ENCODE measurements around the gene TMEM218. TPM values are rescaled to one million over a fixed set of nuclear protein-coding genes. Genes with fewer than 3 reads are reported as not detected.

The TMEM218 gene
- total RNA-seq, 2 experiments from 2014 or later, result 12.8 to 14.8 TPM

GRCh38 chr11:125146232-125146631 lies 34.8 kb upstream of the TMEM218 start:
- Mint-ChIP-seq H3K9me3 (no peaks in the 10 kb centered on the region), H3K27ac (no peak overlapping the region), H3K4me1 (ENCODE audit: low read depth) (peaks cover 4% of the 10 kb centered on the region), H3K4me3 (no peak overlapping the region), H3K36me3 (no peaks in the 10 kb centered on the region), H3K27me3 (peaks cover 8% of the 10 kb centered on the region)
- CTCF ChIA-PET, result no interaction called here
- DNase-seq, result no peak
- POLR2A ChIA-PET, result no interaction called here
- intact Hi-C loops (cut with micrococcal nuclease), result loop anchor here (10.0 kb wide), 1 partner anchor 271 kb away; no protein-coding TSS in a partner anchor

GRCh38 chr11:125141686-125142535 lies 30.5 kb upstream of the TMEM218 start:
- Mint-ChIP-seq H3K27me3 (peaks cover 21% of the 10 kb centered on the region), H3K36me3 (no peaks in the 10 kb centered on the region), H3K9me3 (no peaks in the 10 kb centered on the region), H3K27ac (no peak overlapping the region), H3K4me3 (no peak overlapping the region), H3K4me1 (ENCODE audit: low read depth) (peaks cover 4% of the 10 kb centered on the region)
- DNase-seq, result peak; percentile 62
- ChIA-PET CTCF (interaction anchor here (0.6 to 5.4 kb wide), 47 partner anchors 8 to 473 kb away, joined by 3 to 66 read pairs (median 4); partner anchors contain the start of genes CCDC15, HEPACAM and TMEM218), POLR2A (no interaction called here)
- intact Hi-C loops (cut with micrococcal nuclease), result loop anchor here (1.0 to 10.0 kb wide), 3 partner anchors 50 to 267 kb away; no protein-coding TSS in a partner anchor

GRCh38 chr11:125141178-125141577 lies 29.8 kb upstream of the TMEM218 start:
- ChIA-PET POLR2A (no interaction called here), CTCF (interaction anchor here (0.8 to 5.4 kb wide), 22 partner anchors 8 to 304 kb away, joined by 3 to 66 read pairs (median 4); partner anchors contain the start of genes CCDC15 and TMEM218)
- H3K27ac Mint-ChIP-seq, result no peak overlapping the region
- H3K4me1 Mint-ChIP-seq (ENCODE audit: low read depth), result peaks cover 4% of the 10 kb centered on the region
- no peaks in the 10 kb centered on the region for H3K36me3 Mint-ChIP-seq
- H3K4me3 Mint-ChIP-seq, result no peak overlapping the region
- intact Hi-C loops (cut with micrococcal nuclease), result loop anchor here (1.0 to 10.0 kb wide), 3 partner anchors 49 to 266 kb away; no protein-coding TSS in a partner anchor
- H3K27me3 Mint-ChIP-seq, result peaks cover 22% of the 10 kb centered on the region
- no peak for DNase-seq
- H3K9me3 Mint-ChIP-seq, result no peaks in the 10 kb centered on the region

DNA sequence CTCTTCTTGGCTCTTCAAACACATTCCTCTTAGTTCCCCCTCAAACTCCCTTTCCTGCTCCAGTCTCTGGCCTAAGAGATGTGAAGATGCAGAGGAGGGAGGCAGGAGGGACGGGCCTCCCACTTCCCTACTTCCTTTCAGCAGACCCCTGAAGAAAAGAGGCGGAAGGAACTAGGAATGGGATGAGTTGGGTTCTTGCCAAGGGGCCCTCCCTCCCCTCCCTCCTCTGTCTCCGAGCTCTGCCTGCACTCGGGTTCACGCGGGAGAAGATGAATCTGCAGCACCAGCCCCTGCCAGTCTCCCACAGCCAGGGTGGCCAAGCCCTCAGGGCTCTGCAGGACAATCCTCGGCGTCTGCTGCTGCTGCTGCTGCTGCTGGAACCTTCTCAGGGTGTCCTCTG lies 28.8 kb upstream of the TMEM218 start:
- Mint-ChIP-seq H3K36me3 (no peaks in the 10 kb centered on the region), H3K9me3 (no peaks in the 10 kb centered on the region), H3K27ac (no peak overlapping the region), H3K4me3 (no peak overlapping the region), H3K27me3 (peaks cover 26% of the 10 kb centered on the region), H3K4me1 (ENCODE audit: low read depth) (peaks cover 4% of the 10 kb centered on the region)
- intact Hi-C loops (cut with micrococcal nuclease), result loop anchor here (5.0 to 10.0 kb wide), 2 partner anchors 48 to 265 kb away; no protein-coding TSS in a partner anchor
- ChIA-PET POLR2A (no interaction called here), CTCF (interaction anchor here (0.8 to 5.4 kb wide), 13 partner anchors 9 to 303 kb away, joined by 3 to 66 read pairs (median 6); partner anchors contain the start of gene TMEM218)
- DNase-seq, result no peak

GRCh38 chr11:125139778-125140177 lies 28.4 kb upstream of the TMEM218 start:
- CTCF ChIA-PET, result interaction anchor here (2.9 to 5.4 kb wide), 3 partner anchors 18 to 49 kb away, joined by 11 to 51 read pairs (median 34); partner anchors contain the start of gene TMEM218
- H3K9me3 Mint-ChIP-seq, result no peaks in the 10 kb centered on the region
- no peaks in the 10 kb centered on the region for H3K36me3 Mint-ChIP-seq
- POLR2A ChIA-PET, result no interaction called here
- H3K27ac Mint-ChIP-seq, result no peak overlapping the region
- H3K4me1 Mint-ChIP-seq (ENCODE audit: low read depth), result peaks cover 4% of the 10 kb centered on the region
- H3K4me3 Mint-ChIP-seq, result no peak overlapping the region
- DNase-seq, result no peak
- peaks cover 30% of the 10 kb centered on the region for H3K27me3 Mint-ChIP-seq
- intact Hi-C loops (cut with micrococcal nuclease), result loop anchor here (5.0 to 10.0 kb wide), 2 partner anchors 47 to 265 kb away; no protein-coding TSS in a partner anchor

DNA sequence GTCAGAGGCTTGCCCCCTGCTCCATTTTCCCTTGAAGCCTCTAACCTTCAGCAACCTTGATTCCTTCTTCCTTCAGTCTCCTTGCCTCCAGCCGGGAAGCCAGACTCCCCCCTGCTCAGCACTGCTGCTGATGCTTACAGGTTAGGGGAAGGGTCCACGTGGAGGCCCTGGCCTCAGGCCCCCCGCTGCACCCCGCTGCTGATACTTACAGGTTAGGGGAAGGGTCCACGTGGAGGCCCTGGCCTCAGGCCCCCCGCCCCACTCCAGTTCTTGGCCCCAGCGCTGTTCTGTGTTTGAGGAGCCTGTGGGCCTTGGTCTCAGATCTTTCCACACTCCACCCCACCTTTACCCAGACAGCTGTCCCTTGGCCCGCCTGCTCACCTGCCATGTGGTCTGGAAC lies 27.5 kb upstream of the TMEM218 start:
- DNase-seq, result no peak
- ChIA-PET CTCF (no interaction called here), POLR2A (no interaction called here)
- H3K27ac Mint-ChIP-seq, result no peak overlapping the region
- H3K4me3 Mint-ChIP-seq, result no peak overlapping the region
- intact Hi-C loops (cut with micrococcal nuclease), result no loop called here
- peaks cover 36% of the 10 kb centered on the region for H3K27me3 Mint-ChIP-seq
- no peaks in the 10 kb centered on the region for H3K36me3 Mint-ChIP-seq
- no peaks in the 10 kb centered on the region for H3K9me3 Mint-ChIP-seq
- peaks cover 4% of the 10 kb centered on the region for H3K4me1 Mint-ChIP-seq (ENCODE audit: low read depth)

DNA sequence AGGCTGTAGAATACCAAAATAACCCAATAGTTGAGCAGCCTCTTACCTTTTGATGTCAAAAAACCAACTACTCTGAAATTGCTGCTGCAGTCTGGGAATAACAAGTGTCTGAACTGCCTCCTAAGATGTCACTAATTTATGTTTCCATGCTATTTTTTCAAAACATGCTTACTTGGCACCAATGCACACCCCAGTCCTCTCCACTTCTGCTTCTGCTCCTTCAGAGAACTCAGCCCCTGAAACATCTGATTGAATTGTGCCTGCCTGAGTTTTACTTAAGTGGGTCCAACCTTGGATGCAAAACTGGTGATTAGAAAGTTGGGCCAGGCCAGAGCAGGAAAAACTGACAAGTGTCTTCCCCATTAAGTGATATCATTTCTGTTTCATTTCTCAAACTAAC lies 24.6 kb upstream of the TMEM218 start:
- no peak for DNase-seq
- Mint-ChIP-seq H3K27me3 (peaks cover 42% of the 10 kb centered on the region), H3K4me1 (ENCODE audit: low read depth) (no peaks in the 10 kb centered on the region), H3K4me3 (no peak overlapping the region), H3K27ac (no peak overlapping the region), H3K36me3 (no peaks in the 10 kb centered on the region), H3K9me3 (no peaks in the 10 kb centered on the region)
- POLR2A ChIA-PET, result no interaction called here
- intact Hi-C loops (cut with micrococcal nuclease), result no loop called here
- CTCF ChIA-PET, result no interaction called here

DNA sequence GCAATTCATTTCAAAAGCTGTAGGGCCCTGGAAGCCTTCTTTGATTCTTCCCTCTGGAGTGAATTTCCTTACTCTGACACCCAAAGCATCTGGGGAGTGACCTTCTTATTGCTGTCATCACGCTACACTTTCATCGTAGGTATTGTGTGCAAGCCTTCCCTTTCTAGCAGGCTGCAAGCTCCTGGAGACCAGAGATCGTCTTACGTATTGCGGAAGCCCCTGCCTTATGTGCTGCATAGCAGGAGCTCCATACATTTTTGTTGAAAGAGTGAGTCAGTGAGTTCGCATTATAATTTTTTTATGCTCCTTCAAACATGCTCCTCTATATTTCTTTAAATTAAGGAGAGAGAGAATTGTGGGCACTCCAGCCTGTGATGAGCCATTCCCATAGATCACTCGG lies 21.2 kb upstream of the TMEM218 start:
- H3K9me3 Mint-ChIP-seq, result no peaks in the 10 kb centered on the region
- H3K4me3 Mint-ChIP-seq, result no peak overlapping the region
- POLR2A ChIA-PET, result no interaction called here
- no peak overlapping the region for H3K27ac Mint-ChIP-seq
- H3K36me3 Mint-ChIP-seq, result no peaks in the 10 kb centered on the region
- no peaks in the 10 kb centered on the region for H3K4me1 Mint-ChIP-seq (ENCODE audit: low read depth)
- intact Hi-C loops (cut with micrococcal nuclease), result no loop called here
- DNase-seq, result no peak
- H3K27me3 Mint-ChIP-seq, result peaks cover 44% of the 10 kb centered on the region
- CTCF ChIA-PET, result interaction anchor here (1.9 kb wide), 1 partner anchor 9 kb away, joined by 9 read pairs; no protein-coding TSS in a partner anchor

DNA sequence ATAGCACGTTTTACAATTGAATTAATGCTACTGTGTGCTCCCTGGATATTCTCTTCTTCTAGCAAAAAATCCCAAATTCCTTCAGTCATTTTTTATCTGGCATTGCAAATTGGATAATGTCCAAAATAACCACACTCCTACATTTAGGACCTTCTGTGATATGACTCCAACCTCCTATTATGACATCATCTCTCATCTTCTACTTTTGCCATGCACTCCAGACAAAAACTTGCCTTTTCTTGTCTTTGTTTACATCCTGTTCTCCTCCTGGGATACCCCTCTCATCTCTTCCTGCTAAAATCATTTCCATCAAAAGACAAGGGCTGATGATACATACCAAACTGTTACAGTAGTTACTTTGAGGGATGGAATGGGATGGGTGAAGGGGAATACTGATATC lies 20.6 kb upstream of the TMEM218 start:
- H3K27ac Mint-ChIP-seq, result no peak overlapping the region

GRCh38 chr11:125129316-125129993 lies 18.0 kb upstream of the TMEM218 start:
- Mint-ChIP-seq H3K27me3 (peaks cover 40% of the 10 kb centered on the region), H3K4me1 (ENCODE audit: low read depth) (no peaks in the 10 kb centered on the region), H3K36me3 (no peaks in the 10 kb centered on the region), H3K4me3 (no peak overlapping the region), H3K9me3 (no peaks in the 10 kb centered on the region), H3K27ac (no peak overlapping the region)
- POLR2A ChIA-PET, result no interaction called here
- CTCF ChIA-PET, result interaction anchor here (1.3 kb wide), 1 partner anchor 13 kb away, joined by 4 read pairs; no protein-coding TSS in a partner anchor
- no peak for DNase-seq
- intact Hi-C loops (cut with micrococcal nuclease), result no loop called here

More for the DNA sequence above, 20.6 kb upstream of the TMEM218 start:
- Mint-ChIP-seq H3K4me3 (no peak overlapping the region), H3K36me3 (no peaks in the 10 kb centered on the region), H3K27me3 (peaks cover 44% of the 10 kb centered on the region), H3K4me1 (ENCODE audit: low read depth) (no peaks in the 10 kb centered on the region), H3K9me3 (no peaks in the 10 kb centered on the region)
- ChIA-PET POLR2A (no interaction called here), CTCF (interaction anchor here (1.9 kb wide), 1 partner anchor 10 kb away, joined by 9 read pairs; no protein-coding TSS in a partner anchor)
- no peak for DNase-seq
- intact Hi-C loops (cut with micrococcal nuclease), result no loop called here

DNA sequence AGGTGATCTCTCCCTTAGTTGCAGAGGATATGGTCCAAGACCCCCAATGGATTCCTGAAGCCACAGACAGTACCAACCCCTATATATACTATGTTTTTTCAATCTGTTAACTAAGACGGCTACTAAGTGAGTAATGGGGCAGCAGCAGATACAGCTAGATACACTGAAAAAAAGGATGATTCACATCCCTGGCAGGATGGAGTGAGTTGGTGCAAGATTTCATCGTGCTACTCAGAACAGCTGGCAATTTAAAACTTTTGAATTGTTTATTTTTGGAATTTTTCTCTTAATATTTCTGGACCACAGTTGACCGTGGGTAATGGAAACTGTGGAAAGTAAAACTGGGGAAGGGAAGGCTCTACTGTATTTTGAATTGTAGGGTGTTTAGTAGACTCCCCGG lies 17.0 kb upstream of the TMEM218 start:
- ChIA-PET CTCF (interaction anchor here (1.1 kb wide), 1 partner anchor 14 kb away, joined by 3 read pairs; no protein-coding TSS in a partner anchor), POLR2A (no interaction called here)
- no peak overlapping the region for H3K4me3 Mint-ChIP-seq
- peaks cover 35% of the 10 kb centered on the region for H3K27me3 Mint-ChIP-seq
- DNase-seq, result no peak
- H3K36me3 Mint-ChIP-seq, result no peaks in the 10 kb centered on the region
- peaks cover 2% of the 10 kb centered on the region for H3K9me3 Mint-ChIP-seq
- H3K27ac Mint-ChIP-seq, result no peak overlapping the region
- intact Hi-C loops (cut with micrococcal nuclease), result no loop called here
- H3K4me1 Mint-ChIP-seq (ENCODE audit: low read depth), result peaks cover 6% of the 10 kb centered on the region

GRCh38 chr11:125124618-125124992 lies 13.2 kb upstream of the TMEM218 start:
- intact Hi-C loops (cut with micrococcal nuclease), result no loop called here

More at GRCh38 chr11:125124618-125124992, 13.2 kb upstream of the TMEM218 start:
- no peak for DNase-seq
- ChIA-PET CTCF (interaction anchor here (0.9 to 4.3 kb wide), 14 partner anchors 12 to 259 kb away, joined by 3 to 34 read pairs (median 6); partner anchors contain the start of genes CCDC15 and TMEM218), POLR2A (interaction anchor here (1.8 kb wide), 1 partner anchor 13 kb away, joined by 9 read pairs; the partner anchor contains the start of gene TMEM218)
- peaks cover 6% of the 10 kb centered on the region for H3K4me1 Mint-ChIP-seq (ENCODE audit: low read depth)
- H3K27me3 Mint-ChIP-seq, result peaks cover 18% of the 10 kb centered on the region
- no peak overlapping the region for H3K27ac Mint-ChIP-seq
- no peak overlapping the region for H3K4me3 Mint-ChIP-seq
- H3K36me3 Mint-ChIP-seq, result no peaks in the 10 kb centered on the region
- peaks cover 2% of the 10 kb centered on the region for H3K9me3 Mint-ChIP-seq

Data from activated CD4-positive, alpha-beta memory T cell treated with anti-CD3 and anti-CD28 coated beads for 36 hours (primary cell).